Measurements from ENCODE around the gene QSER1.
"Not testable (repeated sequence)": the region's sequence is repeated elsewhere in the genome, so short reads cannot be mapped to it uniquely, and the experiment has no call there.

QSER1 gene

GRCh38 chr11:32892355-32893092, at the start of gene QSER1:
QSER1 (plus strand) TSS chr11:32892811; CDS start chr11:32893126, 315 bp downstream.
- peak; percentile 32 to 50 for DNase-seq (ENCODE audit: low read depth in 2 of 2)

DNA sequence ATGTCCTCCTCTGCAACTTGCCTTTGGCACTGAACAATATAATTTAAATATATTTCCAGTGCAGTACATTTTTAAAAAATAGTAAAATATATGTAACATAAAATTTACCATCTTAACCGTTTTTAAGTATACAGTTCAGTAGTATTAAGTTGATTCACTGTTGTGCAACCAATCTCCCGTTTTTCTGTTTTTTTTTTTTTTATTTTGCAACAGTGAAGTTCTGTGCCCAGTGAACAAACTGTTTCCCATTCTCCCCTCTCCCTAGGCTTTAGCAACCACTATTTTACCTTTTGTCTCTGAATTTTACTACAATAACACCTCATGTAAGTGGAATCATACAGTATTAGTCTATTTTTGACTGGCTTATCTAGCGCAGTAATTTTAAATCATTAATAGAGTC, 49.1 kb upstream of the QSER1 start:
- DNase-seq (ENCODE audit: low read depth in 2 of 2): no peak

DNA sequence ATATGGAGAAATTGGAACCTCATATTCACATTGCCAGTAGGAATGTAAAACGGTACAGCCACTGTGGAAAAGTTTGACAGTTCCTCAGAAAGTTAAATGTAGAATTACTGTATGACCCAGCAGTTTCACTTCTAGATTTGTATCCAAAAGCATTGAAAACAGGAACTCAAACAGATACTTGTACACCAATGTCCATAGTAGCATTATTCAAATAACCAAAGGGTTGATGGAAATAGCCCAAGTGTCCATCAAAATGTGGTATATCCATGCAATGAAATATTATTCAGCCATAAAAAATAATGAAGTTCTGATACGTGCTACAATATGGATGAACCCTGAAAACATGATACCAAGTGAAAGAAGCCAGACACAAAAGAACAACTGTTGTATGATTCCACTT, 45.1 kb upstream of the QSER1 start:
- DNase-seq (ENCODE audit: low read depth in 2 of 2): no peak

- no peak for DNase-seq (ENCODE audit: low read depth in 2 of 2)
Observed at GRCh38 chr11:32849761-32850160, 42.9 kb upstream of the QSER1 start.

DNA sequence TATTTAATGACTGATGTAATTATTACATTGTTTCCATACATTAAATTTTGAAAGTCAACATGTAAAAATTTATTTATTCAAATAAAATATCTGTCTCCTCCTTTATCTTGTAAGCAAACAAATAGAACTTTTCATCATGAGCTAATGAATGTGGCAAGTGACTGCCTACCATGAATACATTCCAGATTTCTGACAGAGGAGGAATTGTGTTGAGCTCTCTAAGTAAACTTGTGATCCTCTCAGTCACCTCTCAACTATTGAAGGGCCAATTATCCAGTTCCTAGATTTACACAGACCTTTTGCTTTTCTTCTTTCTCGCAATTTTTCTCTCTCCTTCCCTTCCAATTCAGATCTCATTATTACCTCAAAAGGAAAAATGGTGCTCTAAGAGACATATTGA, 41.4 kb upstream of the QSER1 start:
- no peak for DNase-seq (ENCODE audit: low read depth in 2 of 2)

GRCh38 chr11:32852207-32852606, 40.4 kb upstream of the QSER1 start:
- DNase-seq (ENCODE audit: low read depth in 2 of 2): no peak

DNA sequence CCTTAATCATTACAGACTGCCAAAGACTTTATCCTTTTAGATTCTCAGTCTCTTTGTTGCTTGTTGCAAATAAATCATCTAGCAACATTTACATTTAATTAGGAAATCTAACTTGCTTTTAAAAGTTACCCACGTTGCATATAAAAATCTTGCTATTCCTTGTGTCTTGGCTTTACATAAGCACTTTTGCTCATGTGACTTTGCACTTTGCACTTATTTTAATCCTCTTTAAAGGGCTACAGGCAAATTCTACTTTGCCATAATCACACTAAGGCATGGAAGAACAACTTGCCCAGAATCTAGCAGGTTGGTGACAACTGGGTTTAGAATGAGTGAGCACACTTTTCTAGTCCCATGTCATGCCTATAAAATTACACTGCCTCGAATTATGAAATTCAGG, 37.0 kb upstream of the QSER1 start:
- no peak for DNase-seq (ENCODE audit: low read depth in 2 of 2)

DNA sequence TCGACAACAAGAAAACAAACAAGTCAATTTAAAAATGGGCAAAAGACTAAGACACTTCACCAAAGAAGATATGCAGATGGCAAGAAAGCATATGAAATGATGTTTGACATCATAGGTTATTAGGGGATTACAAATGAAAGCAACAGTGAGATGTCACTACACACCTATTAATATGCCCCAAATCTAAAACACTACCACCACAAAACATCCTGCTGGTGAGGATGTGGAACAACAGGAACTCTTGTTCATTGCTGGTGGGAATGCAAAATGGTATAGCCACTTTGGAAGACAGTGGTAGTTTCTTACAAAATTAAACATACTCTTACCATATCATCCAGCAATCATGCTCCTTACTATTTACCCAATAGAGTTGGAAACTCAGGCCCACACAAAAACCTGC, 33.9 kb upstream of the QSER1 start:
- DNase-seq (ENCODE audit: low read depth in 2 of 2): no peak

GRCh38 chr11:32861850-32862577, 30.6 kb upstream of the QSER1 start:
- DNase-seq (ENCODE audit: low read depth in 2 of 2): no peak

DNA sequence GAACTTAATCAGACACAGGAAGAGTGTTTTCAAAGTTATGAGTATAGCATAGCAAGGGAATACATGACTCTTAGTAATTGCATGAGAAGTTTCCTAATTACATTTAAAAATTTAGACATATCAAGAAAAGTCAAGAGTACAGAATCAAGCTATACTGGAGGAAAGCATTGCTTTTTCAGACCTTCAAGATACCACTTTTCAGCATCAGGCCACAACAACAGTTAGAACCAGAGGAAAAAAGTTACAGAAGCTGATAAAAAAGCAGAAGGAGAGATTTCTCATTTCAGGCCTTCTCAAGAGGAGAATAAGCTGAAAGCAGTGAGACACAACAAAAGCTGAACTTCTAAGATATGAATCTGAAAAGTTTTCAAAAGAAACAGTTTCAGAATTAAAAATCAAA, 28.1 kb upstream of the QSER1 start:
- no peak for DNase-seq (ENCODE audit: low read depth in 2 of 2)

DNA sequence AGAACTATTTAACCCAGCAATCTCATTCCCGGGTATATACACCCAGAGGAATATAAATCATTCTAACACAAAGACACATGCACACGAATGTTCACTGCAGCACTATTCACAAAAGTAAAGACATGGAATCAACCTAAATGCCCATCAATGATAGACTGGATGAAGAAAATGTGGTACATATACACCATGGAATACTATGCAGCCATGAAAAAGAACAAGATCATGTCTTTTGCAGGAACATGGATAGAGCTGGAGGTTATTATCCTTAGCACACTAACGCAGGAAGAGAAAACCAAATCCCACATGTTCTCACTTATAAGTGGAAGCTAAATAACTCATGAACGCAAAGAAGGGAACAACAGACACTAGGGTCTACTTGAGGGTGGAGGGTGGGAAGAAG, 23.9 kb upstream of the QSER1 start:
- not testable (repeated sequence) for DNase-seq (ENCODE audit: low read depth in 2 of 2)

DNA sequence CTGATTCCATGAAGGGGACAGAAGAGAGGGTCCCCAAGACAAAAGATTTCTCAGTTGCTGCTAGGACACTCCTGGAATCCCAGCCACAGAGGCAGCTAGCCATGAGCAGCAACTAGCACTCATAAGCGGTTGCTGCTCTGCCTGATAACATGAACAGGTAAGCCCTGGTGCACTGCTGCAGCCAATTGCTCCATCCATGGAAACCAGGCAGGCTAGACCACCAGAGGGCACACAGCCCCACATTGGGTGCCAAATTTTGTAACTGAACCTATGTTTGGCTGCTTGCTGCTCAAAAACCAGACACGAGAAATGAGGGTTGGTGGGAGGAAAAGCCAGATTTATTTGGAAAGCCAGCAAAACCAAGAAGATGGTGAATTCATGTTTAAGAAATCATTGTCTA, 21.9 kb upstream of the QSER1 start:
- DNase-seq (ENCODE audit: low read depth in 2 of 2): peak in 1 of 2 donors; percentile 6

GRCh38 chr11:32874132-32874531, 18.5 kb upstream of the QSER1 start:
- no peak for DNase-seq (ENCODE audit: low read depth in 2 of 2)

DNA sequence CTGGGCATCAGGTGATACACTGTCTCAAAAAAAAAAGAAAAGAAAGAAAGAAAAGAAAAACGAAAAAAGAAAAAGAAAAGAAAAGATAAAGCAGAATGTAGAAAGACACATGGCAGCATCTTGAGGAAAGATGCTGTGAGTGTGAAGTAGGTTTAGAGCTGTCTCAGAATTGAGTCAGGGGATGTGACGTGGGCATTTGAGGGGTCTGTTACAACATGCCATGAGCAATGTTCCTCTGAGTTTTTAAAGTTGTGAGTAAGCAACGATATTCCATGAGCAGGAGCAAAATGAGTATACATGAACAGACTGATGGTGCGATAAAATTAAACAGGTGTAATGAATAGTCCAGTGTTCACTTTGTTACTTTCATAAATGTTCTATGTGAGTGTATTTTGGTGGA, 11.3 kb upstream of the QSER1 start:
- DNase-seq (ENCODE audit: low read depth in 2 of 2): no peak

- no peak for DNase-seq (ENCODE audit: low read depth in 2 of 2)
Observed at GRCh38 chr11:32883421-32883820, 9.2 kb upstream of the QSER1 start.

- no peak for DNase-seq (ENCODE audit: low read depth in 2 of 2)
Observed at GRCh38 chr11:32884023-32884422, 8.6 kb upstream of the QSER1 start.

DNA sequence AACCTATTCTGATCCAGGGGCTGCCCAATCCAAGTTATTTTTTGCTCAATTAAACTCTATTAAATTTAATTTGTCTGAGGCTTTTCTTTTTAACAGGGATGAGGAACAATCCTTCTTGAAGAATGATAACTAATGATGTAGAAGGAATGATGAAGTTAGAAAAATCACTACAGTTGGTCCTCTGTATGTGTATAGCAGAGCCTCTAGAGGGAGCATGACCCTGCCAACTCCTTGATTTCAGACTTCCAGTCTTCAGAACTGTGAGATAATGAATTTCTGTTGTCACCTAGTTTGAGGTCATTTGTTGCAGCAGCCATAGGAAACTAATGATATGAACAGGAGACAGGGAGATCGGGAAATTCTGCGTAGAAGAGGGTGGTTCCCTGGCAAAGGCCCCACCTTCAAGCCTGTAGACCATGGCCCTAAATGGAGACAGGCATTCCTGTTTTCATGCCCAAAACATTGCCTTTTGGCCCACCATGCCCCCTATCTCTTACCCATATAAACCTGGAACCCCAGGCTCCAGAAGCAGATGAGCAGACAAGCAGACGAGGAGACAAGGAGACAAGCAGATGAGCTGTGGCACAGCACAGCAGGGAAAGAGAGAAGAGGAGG, 7.7 kb upstream of the QSER1 start:
- no peak for DNase-seq (ENCODE audit: low read depth in 2 of 2)

GRCh38 chr11:32885556-32885955, 7.1 kb upstream of the QSER1 start:
- no peak for DNase-seq (ENCODE audit: low read depth in 2 of 2)

DNA sequence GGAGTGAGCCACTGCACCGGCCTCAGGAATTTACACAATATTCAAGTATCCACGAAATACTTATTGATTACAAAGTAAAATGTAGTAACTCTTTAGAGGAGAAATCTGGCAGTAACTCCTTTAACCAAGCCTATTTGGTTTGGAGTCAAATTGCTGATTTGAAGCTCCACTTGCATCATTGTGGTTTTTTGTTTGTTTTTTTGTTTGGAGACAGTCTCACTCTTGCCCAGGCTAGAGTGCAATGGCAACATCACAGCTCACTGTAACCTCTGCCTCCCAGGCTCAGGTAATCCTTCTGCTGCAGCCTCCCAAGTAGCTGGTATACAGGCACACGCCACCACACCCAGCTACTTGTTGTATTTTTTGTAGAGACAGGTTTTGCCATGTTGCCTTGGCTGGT, 6.4 kb upstream of the QSER1 start:
- DNase-seq (ENCODE audit: low read depth in 2 of 2): no peak

- DNase-seq (ENCODE audit: low read depth in 2 of 2): not testable (repeated sequence)
Observed at GRCh38 chr11:32887707-32888383, 4.8 kb upstream of the QSER1 start.

GRCh38 chr11:32888384-32888710, 4.3 kb upstream of the QSER1 start:
- DNase-seq (ENCODE audit: low read depth in 2 of 2): not testable (repeated sequence)

- DNase-seq (ENCODE audit: low read depth in 2 of 2): no peak
Observed at GRCh38 chr11:32888805-32889204, 3.8 kb upstream of the QSER1 start.

All from stimulated activated CD4-positive, alpha-beta T cell treated with anti-CD3 and anti-CD28 coated beads, Interleukin-1b, Interleukin-23, amount 100 ng/mL, for 1 hour (primary cell).